ENCODE measurements around the gene ZMAT5. TPM values are rescaled to one million over a fixed set of nuclear protein-coding genes. Genes with fewer than 3 reads are reported as not detected.
"Not testable (repeated sequence)": the region's sequence is repeated elsewhere in the genome, so short reads cannot be mapped to it uniquely, and the experiment has no call there.

The ZMAT5 gene
- total RNA-seq, 1 donor from 2014 or later = 20.2 TPM

DNA sequence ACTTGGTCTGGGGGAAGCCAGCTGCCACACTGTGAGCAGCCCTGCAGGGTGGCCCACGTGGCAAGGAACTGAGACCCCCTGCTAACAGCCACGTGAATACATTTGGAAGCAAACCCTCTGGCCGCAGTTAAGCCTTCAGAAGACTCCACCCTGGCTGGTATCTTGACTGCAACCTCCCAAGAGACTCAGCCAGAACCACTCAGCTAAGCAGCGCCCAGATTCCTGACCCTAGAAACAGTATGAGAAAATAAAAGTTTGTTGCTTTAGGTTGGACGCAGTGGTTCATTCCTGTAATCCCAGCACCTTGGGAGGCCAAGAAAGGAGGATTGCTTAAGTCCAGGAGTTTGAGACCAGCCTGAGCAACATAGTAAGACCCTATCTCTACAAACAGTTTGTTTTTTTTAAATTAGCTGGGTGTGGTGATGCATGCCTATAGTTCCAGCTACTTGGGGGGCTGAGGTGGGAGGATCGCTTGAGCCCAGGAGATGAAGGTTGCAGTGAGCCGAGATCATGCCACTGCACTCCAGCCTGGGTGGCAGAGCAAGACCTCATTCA, 8.7 kb downstream of the ZMAT5 start:
- no peaks in the 10 kb centered on the region for H3K9me3 Mint-ChIP-seq (ENCODE audit: unreplicated experiment)
- H3K36me3 Mint-ChIP-seq (ENCODE audit: low read depth, unreplicated experiment) = no peaks in the 10 kb centered on the region
- H3K4me3 Mint-ChIP-seq (ENCODE audit: unreplicated experiment) = no peak overlapping the region
- no peaks in the 10 kb centered on the region for H3K4me1 Mint-ChIP-seq (ENCODE audit: unreplicated experiment)
- H3K27me3 Mint-ChIP-seq (ENCODE audit: unreplicated experiment) = peaks cover 4% of the 10 kb centered on the region
- no peak for DNase-seq (ENCODE audit: low spot score)
- no peak overlapping the region for H3K27ac Mint-ChIP-seq (ENCODE audit: unreplicated experiment)
- TF ChIP-seq, protein P1, sequence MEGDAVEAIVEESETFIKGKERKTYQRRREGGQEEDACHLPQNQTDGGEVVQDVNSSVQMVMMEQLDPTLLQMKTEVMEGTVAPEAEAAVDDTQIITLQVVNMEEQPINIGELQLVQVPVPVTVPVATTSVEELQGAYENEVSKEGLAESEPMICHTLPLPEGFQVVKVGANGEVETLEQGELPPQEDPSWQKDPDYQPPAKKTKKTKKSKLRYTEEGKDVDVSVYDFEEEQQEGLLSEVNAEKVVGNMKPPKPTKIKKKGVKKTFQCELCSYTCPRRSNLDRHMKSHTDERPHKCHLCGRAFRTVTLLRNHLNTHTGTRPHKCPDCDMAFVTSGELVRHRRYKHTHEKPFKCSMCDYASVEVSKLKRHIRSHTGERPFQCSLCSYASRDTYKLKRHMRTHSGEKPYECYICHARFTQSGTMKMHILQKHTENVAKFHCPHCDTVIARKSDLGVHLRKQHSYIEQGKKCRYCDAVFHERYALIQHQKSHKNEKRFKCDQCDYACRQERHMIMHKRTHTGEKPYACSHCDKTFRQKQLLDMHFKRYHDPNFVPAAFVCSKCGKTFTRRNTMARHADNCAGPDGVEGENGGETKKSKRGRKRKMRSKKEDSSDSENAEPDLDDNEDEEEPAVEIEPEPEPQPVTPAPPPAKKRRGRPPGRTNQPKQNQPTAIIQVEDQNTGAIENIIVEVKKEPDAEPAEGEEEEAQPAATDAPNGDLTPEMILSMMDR (IDR thresholded peaks at IDR 0.05; ENCODE audit: unreplicated experiment) = no peak

DNA sequence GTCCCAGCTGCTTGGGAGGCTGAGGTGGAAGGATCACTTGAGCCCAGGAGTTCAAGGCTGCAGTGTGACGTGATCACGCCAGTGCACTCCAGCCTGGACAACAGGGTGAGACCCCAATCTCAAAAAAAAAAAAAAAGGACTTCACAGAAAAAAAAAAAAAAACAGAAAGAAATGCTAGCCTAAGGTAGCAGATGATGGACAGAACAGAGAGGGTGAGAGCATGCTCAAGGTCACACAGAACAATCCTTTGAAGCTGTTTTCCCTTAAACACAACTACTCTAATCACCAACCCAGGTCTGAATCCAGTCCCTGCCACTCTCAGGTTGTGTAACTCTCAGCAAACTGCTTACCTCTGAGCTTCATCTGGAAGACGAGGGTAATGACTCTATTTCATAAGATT, 9.7 kb downstream of the ZMAT5 start:
- no peak for DNase-seq (ENCODE audit: low spot score)
- Mint-ChIP-seq H3K4me3 (ENCODE audit: unreplicated experiment) (no peak overlapping the region), H3K9me3 (ENCODE audit: unreplicated experiment) (no peaks in the 10 kb centered on the region), H3K36me3 (ENCODE audit: low read depth, unreplicated experiment) (no peaks in the 10 kb centered on the region), H3K27me3 (ENCODE audit: unreplicated experiment) (peaks cover 4% of the 10 kb centered on the region), H3K4me1 (ENCODE audit: unreplicated experiment) (no peaks in the 10 kb centered on the region), H3K27ac (ENCODE audit: unreplicated experiment) (no peak overlapping the region)
- TF ChIP-seq, protein P1 (IDR thresholded peaks at IDR 0.05; ENCODE audit: unreplicated experiment) = no peak

DNA sequence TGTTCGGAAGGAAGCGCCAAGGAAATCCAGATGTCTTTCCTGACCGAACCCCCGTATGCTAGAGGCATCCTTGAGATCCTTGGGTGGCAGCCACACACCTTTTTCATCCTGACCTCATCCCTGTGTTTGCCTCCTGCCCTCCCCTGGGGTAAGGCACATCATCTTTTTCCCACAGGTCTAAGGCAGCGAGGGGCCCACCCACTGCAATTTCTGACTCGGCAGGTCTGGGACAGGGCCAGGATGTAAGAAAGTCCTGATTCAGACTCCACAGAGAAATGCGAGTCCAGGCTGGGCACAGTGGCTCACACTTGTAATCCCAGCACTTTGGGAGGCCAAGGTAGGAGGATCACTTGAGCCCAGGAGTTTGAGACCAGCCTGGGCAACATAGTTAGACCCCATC, 10.5 kb downstream of the ZMAT5 start:
- no peak overlapping the region for H3K27ac Mint-ChIP-seq (ENCODE audit: unreplicated experiment)
- TF ChIP-seq, protein P1 (IDR thresholded peaks at IDR 0.05; ENCODE audit: unreplicated experiment) = no peak

DNA sequence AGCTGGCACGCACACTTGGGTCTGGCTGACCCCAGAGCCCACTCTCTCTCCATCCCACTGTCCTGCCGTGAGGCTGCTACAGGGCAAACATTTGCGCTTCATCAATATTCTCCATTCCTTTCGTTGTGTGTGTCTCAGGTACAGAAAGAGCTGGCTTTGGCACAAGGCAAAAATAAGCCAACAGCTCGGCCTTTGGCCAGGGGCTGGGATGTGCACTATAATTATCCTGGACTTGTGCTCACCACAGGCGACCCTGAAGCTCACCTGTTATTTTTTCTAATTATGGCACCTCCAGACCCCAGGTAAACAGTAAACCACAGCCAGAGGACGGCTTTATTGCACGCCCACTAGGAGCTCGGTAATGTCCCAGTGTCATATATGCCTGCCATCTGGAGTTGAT, 10.9 kb downstream of the ZMAT5 start:
- TF ChIP-seq, protein P1 (IDR thresholded peaks at IDR 0.05; ENCODE audit: unreplicated experiment) = no peak
- Mint-ChIP-seq H3K4me1 (ENCODE audit: unreplicated experiment) (no peaks in the 10 kb centered on the region), H3K27me3 (ENCODE audit: unreplicated experiment) (peaks cover 4% of the 10 kb centered on the region), H3K36me3 (ENCODE audit: low read depth, unreplicated experiment) (no peaks in the 10 kb centered on the region), H3K9me3 (ENCODE audit: unreplicated experiment) (no peaks in the 10 kb centered on the region), H3K27ac (ENCODE audit: unreplicated experiment) (no peak overlapping the region), H3K4me3 (ENCODE audit: unreplicated experiment) (no peak overlapping the region)
- DNase-seq (ENCODE audit: low spot score) = no peak

More for the DNA sequence above, 10.5 kb downstream of the ZMAT5 start:
- DNase-seq (ENCODE audit: low spot score) = no peak
- Mint-ChIP-seq H3K4me3 (ENCODE audit: unreplicated experiment) (no peak overlapping the region), H3K27me3 (ENCODE audit: unreplicated experiment) (peaks cover 4% of the 10 kb centered on the region), H3K4me1 (ENCODE audit: unreplicated experiment) (no peaks in the 10 kb centered on the region), H3K9me3 (ENCODE audit: unreplicated experiment) (no peaks in the 10 kb centered on the region), H3K36me3 (ENCODE audit: low read depth, unreplicated experiment) (no peaks in the 10 kb centered on the region)

DNA sequence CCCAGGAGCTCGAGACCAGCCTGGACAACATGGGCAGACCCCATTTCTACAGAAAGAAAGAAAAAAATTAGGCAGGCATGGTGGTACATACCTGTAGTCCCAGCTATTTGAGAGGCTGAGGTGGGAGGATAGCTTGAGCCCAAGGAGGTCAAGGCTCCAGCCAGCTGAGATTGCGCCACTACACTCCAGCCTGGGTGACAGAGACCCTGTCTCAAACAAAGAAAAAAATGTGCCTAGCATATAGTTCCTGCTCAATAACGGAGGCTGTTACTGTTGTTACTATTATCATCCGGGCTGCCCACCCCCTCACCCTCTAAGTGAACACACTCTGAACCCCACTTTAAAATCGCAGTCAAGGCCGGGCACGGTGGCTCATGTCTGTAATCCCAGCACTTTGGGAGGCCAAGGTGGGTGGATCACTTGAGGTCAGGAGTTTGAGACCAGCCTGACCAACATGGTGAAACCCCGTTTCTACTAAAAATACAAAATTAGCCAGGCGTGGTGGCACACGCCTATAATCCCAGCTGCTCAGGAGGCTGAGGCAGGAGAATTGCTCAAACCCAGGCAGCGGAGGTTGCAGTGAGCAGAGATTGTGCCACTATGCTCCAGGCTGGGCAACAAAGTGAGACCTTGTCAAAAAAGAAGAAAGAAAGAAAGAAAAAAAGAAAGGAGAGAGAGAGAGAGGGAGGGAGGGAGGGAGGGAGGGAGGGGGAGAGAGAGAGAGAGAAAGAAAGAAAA, 12.0 kb downstream of the ZMAT5 start:
- H3K4me3 Mint-ChIP-seq (ENCODE audit: unreplicated experiment); H3K27ac Mint-ChIP-seq (ENCODE audit: unreplicated experiment); H3K36me3 Mint-ChIP-seq (ENCODE audit: low read depth, unreplicated experiment); H3K27me3 Mint-ChIP-seq (ENCODE audit: unreplicated experiment); H3K4me1 Mint-ChIP-seq (ENCODE audit: unreplicated experiment); H3K9me3 Mint-ChIP-seq (ENCODE audit: unreplicated experiment); DNase-seq (ENCODE audit: low spot score): not testable (repeated sequence)

Data from endothelial cell (in vitro differentiated cells).